IMR-90 (cell line): ENCODE measurements around the gene SH3BP4.

Source experiments
- BHLHE40 ChIP-seq: fragments of 150-350 bp; IDR thresholded peaks from 2 replicates; pipeline ENCODE4 v1.6.1; 2016; ENCODE audit warnings: mild to moderate bottlenecking, low read depth, low read length
- CEBPB ChIP-seq: IDR thresholded peaks from 2 replicates; pipeline ENCODE4 v1.6.1; 2012; ENCODE audit warnings: low read depth, low read length, improper control_type of control experiment
- CHD1 ChIP-seq: IDR thresholded peaks from 2 replicates; pipeline ENCODE4 v1.6.1; 2012; ENCODE audit warnings: low read depth, low read length, improper control_type of control experiment
- CTCF ChIP-seq: conservative IDR thresholded peaks from 2 replicates; pipeline ENCODE4 v1.5.1; 2012; ENCODE audit warnings: mild to moderate bottlenecking, low read depth, low read length, improper control_type of control experiment
- FOS ChIP-seq: fragments of 150-350 bp; IDR thresholded peaks from 2 replicates; pipeline ENCODE4 v1.6.1; 2016; ENCODE audit warnings: low read depth, low read length
- MAFK ChIP-seq: IDR thresholded peaks from 2 replicates; pipeline ENCODE4 v1.6.1; 2012; ENCODE audit warnings: low read depth, low read length, improper control_type of control experiment
- MAZ ChIP-seq: IDR thresholded peaks from 2 replicates; pipeline ENCODE4 v1.6.1; 2012; ENCODE audit warnings: low read depth, mild to moderate bottlenecking, low read length, improper control_type of control experiment, moderate library complexity, borderline replicate concordance
- MXI1 ChIP-seq: IDR thresholded peaks from 2 replicates; pipeline ENCODE4 v1.6.1; 2012; ENCODE audit warnings: low read depth, mild to moderate bottlenecking, low read length, moderate library complexity, borderline replicate concordance
- POLR2A ChIP-seq: IDR thresholded peaks from 2 replicates; pipeline ENCODE4 v1.6.1; 2012; ENCODE audit warnings: mild to moderate bottlenecking, low read depth, low read length
- RAD21 ChIP-seq: IDR thresholded peaks from 2 replicates; pipeline ENCODE4 v1.6.1; 2012; ENCODE audit warnings: low read length, improper control_type of control experiment
- RCOR1 ChIP-seq: IDR thresholded peaks from 2 replicates; pipeline ENCODE4 v1.6.1; 2012; ENCODE audit warnings: mild to moderate bottlenecking, low read length, improper control_type of control experiment; ENCODE audit not compliant: insufficient replicate concordance
- RFX5 ChIP-seq: IDR thresholded peaks from 2 replicates; pipeline ENCODE4 v1.8.0; 2012; ENCODE audit warnings: low read depth, mild to moderate bottlenecking, low read length, moderate library complexity
- SMC3 ChIP-seq: fragments of 150-350 bp; IDR thresholded peaks from 2 replicates; pipeline ENCODE4 v1.6.1; 2016; ENCODE audit warnings: low read depth, mild to moderate bottlenecking, antibody characterized with exemption, low read length, moderate library complexity

GRCh38 chr2:235066895-235067294 is 115.1 kb downstream of the SH3BP4 start:
- no peak for TF ChIP-seq CTCF
- TF ChIP-seq CEBPB = no peak
- no peak for TF ChIP-seq FOS
- no peak for TF ChIP-seq RCOR1
- TF ChIP-seq BHLHE40 = no peak
- no peak for TF ChIP-seq POLR2A
- TF ChIP-seq SMC3 = no peak
- no peak for TF ChIP-seq RFX5
- TF ChIP-seq MAZ = no peak
- no peak for TF ChIP-seq CHD1
- TF ChIP-seq MXI1 = no peak
- TF ChIP-seq RAD21 = no peak
- TF ChIP-seq MAFK = no peak
